HG03064 (cell line): ENCODE data around the gene FAM209B.
"Not testable (repeated sequence)": the region's sequence is repeated elsewhere in the genome, so short reads cannot be mapped to it uniquely, and the experiment has no call there.

Experiments
- ATAC-seq: cut with Tn5 transposase; IDR thresholded peaks from one replicate; pipeline ENCODE4 v1.9.1; 2021; ENCODE audit warnings: low read depth; ENCODE audit not compliant: unreplicated experiment

Gene FAM209B, protein sequence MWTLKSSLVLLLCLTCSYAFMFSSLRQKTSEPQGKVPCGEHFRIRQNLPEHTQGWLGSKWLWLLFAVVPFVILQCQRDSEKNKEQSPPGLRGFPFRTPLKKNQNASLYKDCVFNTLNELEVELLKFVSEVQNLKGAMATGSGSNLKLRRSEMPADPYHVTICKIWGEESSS

DNA sequence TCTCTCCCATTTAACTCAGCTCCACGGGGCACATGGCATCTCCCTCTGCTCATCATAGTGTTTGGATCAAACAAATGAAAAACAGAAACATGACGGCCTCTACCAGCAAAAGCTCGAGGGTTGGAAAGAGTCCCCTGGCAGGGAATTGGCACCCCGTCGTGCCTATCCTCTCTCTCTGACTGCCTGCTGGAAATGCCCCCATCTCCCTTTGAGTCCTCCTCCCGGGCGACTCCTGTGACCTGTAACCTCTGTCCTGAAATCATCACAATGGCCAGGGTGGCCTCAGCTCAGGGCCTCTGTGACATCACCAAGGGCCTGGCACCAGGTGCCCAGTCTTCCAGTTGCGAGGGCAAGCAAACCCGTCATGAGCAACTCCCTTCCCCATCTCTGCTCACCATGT is at the start of gene FAM209B:
FAM209B (plus strand) TSS at position 301 of the 400 bp plus-strand sequence; CDS start at position 397, 96 bp downstream.
- ATAC-seq: not testable (repeated sequence)

DNA sequence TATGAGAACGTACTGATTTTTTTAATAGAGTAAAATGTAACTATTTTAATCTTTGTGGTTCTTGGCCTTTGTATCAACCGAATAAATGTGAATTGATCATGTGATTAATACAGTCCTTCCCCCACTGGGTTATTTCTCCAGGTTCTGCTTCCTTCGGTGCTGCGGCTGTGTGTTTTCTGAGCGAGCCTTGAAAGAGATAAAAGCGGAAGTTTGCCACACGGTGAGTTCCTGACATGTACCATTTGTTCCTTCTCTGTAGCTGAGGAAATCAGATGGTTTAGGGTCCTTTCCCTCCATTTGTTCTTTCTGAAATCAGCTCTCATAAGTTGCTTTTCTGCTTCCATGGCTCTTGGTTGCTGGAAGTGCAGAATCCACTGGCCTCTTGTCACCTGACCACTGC is 49.1 kb upstream of the FAM209B start:
- no peak for ATAC-seq

- no peak for ATAC-seq
Measured at GRCh38 chr20:56487216-56487615, 45.8 kb upstream of the FAM209B start.

- ATAC-seq: no peak
Measured at GRCh38 chr20:56488566-56488965, 44.5 kb upstream of the FAM209B start.

DNA sequence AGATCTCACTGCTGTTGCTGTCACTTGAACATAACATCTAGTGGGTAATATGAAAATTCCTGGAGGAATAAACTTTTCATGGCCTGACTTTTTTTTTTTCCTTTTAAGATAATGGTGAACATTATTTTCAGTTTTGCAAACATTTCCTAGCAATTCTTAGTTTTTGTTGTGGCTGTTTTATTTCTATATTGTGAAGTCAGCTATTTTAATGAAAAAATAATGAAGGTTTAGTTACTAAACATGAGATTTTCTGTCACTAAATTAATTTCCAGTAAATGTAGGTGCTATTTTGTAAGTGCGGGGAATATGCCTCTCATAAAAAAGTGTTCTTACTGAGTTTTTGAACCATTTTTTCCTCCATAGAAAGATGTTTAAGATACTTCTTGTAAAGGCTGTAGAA is 31.9 kb upstream of the FAM209B start:
- ATAC-seq: no peak

- ATAC-seq: no peak
Measured at GRCh38 chr20:56503916-56504315, 29.1 kb upstream of the FAM209B start.

DNA sequence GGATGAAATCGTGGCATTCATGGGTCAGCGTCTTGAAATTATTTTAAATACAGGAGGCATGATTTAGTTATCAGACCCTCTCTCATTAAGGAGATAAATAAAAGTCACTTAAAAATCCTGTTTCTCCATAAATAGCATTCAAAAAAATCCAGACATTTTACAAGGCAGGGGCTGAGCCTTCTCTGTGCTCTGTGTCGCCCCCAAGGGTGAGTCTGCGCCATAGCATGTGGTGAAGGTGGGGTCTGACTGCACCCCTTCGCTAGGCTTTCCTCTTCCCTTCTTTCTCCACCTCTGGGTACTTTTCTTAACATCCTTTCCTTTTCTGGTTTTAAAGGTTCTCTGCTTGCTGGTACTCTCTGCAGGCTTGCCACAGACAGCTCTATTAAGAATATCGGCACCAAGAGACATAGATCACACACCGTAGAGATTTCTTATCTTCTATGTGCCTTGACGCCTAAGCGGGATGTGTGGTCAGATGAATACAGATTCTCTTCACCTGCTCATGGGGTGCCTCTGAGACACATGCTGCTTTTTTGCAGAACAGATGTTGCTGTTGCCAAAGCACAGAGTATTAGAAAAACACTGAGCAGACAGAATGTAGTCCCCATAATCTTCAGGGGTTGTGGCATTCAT is 28.6 kb upstream of the FAM209B start:
- no peak for ATAC-seq

- no peak for ATAC-seq
Measured at GRCh38 chr20:56506103-56506502, 26.9 kb upstream of the FAM209B start.

DNA sequence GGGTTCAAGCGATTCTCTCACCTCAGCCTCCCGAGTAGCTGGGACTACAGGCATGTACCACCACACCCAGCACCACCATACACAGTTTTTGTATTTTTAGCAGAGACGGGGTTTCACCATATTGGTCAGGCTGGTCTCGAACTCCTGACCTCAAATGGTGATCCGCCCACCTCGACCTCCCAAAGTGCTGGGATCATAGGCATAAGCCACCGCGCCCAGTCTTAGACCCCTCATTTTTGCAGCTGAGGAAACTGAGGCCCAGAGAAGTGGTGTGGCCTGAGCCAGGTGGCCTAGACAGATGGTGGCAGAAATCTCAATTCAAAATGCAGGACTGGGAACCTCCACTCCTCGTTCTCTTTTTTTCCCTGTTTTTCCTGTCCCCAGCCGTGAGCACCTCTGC is 21.1 kb upstream of the FAM209B start:
- ATAC-seq: no peak

DNA sequence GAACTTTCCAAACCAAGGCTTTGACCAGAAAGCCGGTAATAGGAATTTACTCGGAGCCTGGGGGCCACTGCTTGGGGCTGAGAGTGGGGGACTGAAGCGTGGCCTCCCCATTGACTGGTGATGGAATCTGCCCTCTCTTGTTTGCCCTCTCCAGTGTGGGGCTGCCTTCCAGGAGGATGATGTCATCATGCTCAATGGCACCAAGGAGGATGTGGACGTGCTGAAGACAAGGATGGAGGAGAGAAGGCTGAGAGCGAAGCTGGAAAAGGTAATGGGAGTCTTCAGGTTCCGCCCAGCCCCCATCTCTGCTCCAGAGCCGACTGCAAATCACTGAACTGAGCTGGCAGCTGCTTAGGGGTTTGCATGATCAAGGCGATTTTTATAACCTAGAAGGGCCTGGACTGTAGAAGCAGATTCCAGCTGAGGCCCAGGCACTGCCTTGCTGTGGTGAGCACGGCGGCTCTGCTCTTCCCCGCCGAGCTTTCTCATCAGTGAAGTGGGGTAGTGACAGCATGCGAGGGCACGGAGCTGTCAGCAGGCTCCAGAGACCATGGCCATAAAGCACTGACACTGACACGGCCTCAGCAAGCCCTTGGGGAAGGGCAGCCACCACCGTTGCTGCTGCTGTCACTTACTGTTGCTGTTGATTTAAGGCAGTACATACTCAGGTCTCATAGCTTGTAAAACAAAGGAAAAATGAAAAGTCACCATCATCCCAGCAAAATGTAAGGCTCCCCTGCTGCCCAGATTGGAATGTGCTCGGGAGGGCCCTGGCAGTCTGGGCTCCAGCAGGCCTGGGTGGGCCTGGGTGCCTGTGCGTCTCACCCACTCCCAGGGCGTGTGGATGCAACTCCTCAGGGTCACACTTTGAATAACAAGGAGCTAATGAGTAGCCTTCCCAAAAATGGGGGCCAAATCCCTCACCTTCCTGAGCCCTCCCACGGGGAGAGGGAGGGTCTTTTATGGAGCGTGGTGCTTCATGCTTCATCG is 19.6 kb upstream of the FAM209B start:
- no peak for ATAC-seq

DNA sequence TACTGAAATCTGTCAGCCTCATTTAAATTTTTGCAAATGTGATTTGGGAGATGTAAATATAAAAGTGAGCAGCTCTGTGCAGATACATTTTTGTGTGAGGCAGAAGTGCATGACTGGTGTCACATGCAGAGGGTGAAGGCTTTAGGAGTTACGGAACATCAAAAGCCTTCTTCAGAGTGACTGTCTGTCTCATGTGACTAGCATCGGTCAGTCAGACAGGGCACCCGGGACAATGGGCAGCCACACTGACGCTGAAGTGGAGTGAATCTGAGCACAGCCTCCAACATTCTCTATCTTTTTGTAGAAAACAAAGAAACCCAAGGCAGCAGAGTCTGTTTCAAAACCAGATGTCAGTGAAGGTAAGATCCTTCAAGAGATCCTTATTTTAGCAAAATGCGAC is 16.4 kb upstream of the FAM209B start:
- no peak for ATAC-seq

DNA sequence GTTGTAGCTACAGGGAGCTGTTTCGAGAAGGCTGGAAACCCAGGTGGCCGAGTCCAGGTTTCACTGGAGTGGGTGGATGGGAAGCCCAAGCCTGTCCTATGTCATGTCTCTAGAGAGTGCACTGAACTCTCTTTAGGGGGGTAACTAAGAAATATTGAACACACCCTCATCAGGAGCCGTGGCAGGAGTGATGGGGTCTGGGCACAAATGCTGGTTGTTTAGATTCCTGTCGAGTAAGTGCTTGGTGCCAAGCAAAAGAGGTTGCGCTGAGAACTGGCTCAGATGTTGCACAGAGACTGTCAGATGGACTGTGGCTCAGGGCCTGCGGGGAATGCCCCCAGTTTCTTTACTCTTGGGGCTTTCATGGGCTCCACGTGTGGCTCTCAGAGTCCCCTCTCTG is 15.8 kb upstream of the FAM209B start:
- no peak for ATAC-seq

GRCh38 chr20:56517641-56518040 is 15.4 kb upstream of the FAM209B start:
- no peak for ATAC-seq

- no peak for ATAC-seq
Measured at GRCh38 chr20:56518126-56518525, 14.9 kb upstream of the FAM209B start.

GRCh38 chr20:56518721-56519398 is 14.2 kb upstream of the FAM209B start:
- ATAC-seq: no peak

GRCh38 chr20:56519551-56519950 is 13.5 kb upstream of the FAM209B start:
- no peak for ATAC-seq

DNA sequence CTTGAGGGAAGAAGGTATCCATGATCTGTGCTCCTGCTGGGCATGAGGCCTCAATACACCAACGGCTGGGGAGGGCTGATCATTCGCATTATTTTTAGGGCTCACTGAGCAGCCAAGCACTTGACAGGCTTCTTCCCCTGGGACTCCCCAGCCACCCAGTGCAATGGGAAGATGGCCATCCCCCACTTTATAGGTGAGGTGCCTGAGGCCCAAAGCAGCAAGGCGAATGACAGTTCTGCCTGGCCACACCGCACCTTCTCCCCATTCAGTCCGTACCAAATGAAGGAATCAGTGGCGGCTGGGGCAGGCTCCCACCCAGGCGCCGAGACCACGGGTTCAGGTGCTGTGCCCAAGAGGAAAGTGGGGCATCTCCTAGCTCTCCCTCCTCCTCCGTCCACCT is 12.9 kb upstream of the FAM209B start:
- ATAC-seq: no peak

DNA sequence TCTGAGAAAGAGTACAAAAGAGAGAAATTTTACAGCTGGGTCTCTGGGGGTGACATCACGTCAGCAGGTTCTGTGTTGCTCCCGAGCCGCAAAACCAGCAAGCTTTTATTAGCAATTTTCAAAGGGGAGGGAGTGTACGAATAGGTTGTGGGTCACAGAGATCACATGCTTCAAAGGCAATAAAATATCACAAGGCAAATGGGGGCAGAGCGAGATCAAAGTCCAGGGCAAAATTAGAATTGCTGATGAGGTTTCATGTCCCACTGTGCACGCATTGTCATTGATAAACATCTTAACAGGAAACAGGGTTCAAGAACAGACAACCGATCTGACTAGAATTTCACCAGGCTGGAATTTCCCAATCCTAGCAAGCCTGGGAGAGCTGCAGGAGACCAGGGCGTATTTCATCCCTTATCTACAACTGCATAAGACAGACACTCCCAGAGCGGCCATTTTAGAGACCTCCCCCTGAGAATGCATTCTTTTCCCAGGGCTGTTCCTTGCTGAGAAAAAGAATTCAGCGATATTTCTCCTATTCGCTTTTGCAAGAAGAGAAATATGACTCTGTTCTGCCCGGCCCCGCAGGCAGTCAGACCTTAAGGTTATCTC is 12.2 kb upstream of the FAM209B start:
- not testable (repeated sequence) for ATAC-seq

DNA sequence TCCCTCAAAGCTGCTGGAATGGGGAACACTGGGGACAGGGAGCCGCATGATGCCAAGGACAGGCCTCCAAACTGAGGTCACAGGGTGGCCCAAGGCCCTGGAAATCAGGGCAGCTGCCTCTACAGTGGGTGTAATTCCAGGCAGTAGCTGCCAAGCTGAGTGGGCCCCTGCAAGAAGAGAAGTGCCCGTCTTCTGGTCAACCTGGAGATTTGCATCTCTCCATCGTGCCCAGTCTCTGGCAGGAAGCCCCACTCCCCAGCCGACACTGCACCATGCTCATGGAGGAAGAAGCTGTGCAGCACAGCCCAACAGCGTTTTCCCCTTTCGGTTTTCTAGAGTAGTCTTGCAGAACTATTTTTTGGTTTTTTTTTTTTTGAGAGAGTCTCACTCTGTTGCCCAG is 10.7 kb upstream of the FAM209B start:
- ATAC-seq: no peak

DNA sequence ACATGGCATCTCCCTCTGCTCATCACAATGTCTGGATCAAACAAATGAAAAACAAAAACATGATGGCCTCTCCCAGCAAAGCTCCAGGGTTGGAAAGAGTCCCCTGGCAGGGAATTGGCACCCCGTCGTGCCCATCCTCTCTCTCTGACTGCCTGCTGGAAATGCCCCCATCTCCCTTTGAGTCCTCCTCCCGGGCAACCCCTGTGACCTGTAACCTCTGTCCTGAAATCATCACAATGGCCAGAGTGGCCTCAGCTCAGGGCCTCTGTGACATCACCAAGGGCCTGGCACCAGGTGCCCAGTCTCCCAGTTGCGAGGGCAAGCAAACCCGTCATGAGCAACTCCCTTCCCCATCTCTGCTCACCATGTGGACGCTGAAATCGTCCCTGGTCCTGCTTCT is 8.6 kb upstream of the FAM209B start, which contains the start of gene FAM209A:
FAM209A (plus strand) TSS at position 301 of the 400 bp plus-strand sequence; CDS start at position 366, 65 bp downstream.
- ATAC-seq: not testable (repeated sequence)
